ENCODE results near the gene GPR55.

DNA sequence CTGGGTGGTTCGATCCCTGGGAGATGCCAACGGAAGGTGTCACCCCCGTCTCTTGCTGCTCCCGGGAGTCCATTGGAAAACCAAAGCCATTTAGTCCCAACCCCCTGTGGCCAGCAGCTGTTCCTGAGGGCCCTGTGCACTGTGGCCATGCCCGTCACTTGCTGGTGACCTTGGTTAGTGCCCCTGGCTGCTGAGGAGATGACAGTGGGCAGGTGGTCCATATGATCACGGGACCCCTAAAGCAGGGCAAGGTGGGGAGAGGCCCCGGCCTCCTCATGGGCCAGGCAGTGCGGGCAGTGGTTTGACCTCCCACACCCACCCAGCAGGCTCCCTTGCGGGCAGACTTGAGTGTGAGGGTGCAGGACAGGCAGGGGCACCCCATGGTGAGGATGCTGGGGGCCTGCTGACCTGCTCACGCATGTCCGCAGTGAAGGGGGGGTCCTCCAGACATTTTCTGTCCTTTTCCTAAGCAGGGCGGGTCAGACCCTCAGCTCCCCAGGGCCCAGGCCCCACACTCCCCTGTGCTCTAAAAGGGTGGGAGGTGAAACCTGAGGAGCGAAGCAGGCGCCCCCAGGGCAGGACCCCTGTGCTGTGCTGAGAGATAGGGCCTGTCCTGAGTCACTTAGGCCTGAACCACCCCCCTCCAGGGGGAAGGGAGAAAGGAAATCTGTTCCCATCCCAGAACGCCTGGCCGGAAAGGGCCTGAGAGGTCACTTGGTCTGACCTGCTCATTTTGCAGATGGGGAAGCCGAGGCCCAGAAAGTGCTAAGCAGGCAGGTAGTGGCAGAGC lies 53.5 kb downstream of the GPR55 start:
- TF ChIP-seq, protein P1, sequence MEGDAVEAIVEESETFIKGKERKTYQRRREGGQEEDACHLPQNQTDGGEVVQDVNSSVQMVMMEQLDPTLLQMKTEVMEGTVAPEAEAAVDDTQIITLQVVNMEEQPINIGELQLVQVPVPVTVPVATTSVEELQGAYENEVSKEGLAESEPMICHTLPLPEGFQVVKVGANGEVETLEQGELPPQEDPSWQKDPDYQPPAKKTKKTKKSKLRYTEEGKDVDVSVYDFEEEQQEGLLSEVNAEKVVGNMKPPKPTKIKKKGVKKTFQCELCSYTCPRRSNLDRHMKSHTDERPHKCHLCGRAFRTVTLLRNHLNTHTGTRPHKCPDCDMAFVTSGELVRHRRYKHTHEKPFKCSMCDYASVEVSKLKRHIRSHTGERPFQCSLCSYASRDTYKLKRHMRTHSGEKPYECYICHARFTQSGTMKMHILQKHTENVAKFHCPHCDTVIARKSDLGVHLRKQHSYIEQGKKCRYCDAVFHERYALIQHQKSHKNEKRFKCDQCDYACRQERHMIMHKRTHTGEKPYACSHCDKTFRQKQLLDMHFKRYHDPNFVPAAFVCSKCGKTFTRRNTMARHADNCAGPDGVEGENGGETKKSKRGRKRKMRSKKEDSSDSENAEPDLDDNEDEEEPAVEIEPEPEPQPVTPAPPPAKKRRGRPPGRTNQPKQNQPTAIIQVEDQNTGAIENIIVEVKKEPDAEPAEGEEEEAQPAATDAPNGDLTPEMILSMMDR (IDR thresholded peaks at IDR 0.05 in 8 of 11, conservative IDR thresholded peaks at IDR 0.05 in 3 of 11) = no peak
- no peak for TF ChIP-seq POLR2A (IDR thresholded peaks at IDR 0.05)
